GM19397 (cell line): ENCODE results near the gene NEURL1B.

Source experiments
- ATAC-seq: cut with Tn5 transposase; IDR thresholded peaks from one replicate; pipeline ENCODE4 v1.9.1; 2021; ENCODE audit warnings: mild to moderate bottlenecking, moderate library complexity; ENCODE audit not compliant: unreplicated experiment

Gene NEURL1B

GRCh38 chr5:172608773-172609172 is 32.3 kb upstream of the NEURL1B start:
- ATAC-seq: no peak

GRCh38 chr5:172610643-172611042 is 30.4 kb upstream of the NEURL1B start:
- no peak for ATAC-seq

- ATAC-seq: no peak
Measured at GRCh38 chr5:172611913-172612312, 29.1 kb upstream of the NEURL1B start.

GRCh38 chr5:172612771-172613170 is 28.3 kb upstream of the NEURL1B start:
- no peak for ATAC-seq

- no peak for ATAC-seq
Measured at GRCh38 chr5:172616136-172616535, 24.9 kb upstream of the NEURL1B start.

GRCh38 chr5:172616730-172617129 is 24.3 kb upstream of the NEURL1B start:
- no peak for ATAC-seq

GRCh38 chr5:172617817-172618216 is 23.2 kb upstream of the NEURL1B start:
- no peak for ATAC-seq

- no peak for ATAC-seq
Measured at GRCh38 chr5:172618574-172619365, 22.3 kb upstream of the NEURL1B start.

GRCh38 chr5:172620506-172620905 is 20.6 kb upstream of the NEURL1B start:
- ATAC-seq: no peak

GRCh38 chr5:172622091-172623046 is 18.7 kb upstream of the NEURL1B start:
- no peak for ATAC-seq

- ATAC-seq: no peak
Measured at GRCh38 chr5:172623313-172623980, 17.6 kb upstream of the NEURL1B start.

GRCh38 chr5:172624083-172624995 is 16.7 kb upstream of the NEURL1B start:
- ATAC-seq: no peak

GRCh38 chr5:172624996-172625964 is 15.8 kb upstream of the NEURL1B start:
- no peak for ATAC-seq

GRCh38 chr5:172626031-172626581 is 15.0 kb upstream of the NEURL1B start:
- no peak for ATAC-seq

GRCh38 chr5:172630082-172630481 is 11.0 kb upstream of the NEURL1B start:
- ATAC-seq: no peak

- ATAC-seq: no peak
Measured at GRCh38 chr5:172630482-172630881, 10.6 kb upstream of the NEURL1B start.

GRCh38 chr5:172630986-172631385 is 10.1 kb upstream of the NEURL1B start:
- no peak for ATAC-seq

GRCh38 chr5:172632346-172633092 is 8.5 kb upstream of the NEURL1B start:
- ATAC-seq: no peak
